Fibroblast of lung (primary cell): ENCODE data around the gene CGNL1. TPM values are rescaled to one million over a fixed set of nuclear protein-coding genes. Genes with fewer than 3 reads are reported as not detected.

Experiments
- DNase-seq, 2 donors: peaks; one replicate each; pipeline versions ENCODE4 v3.0.0 to v3.0.0-alpha.2; 2010; ENCODE audit warnings: low read depth in 2 of 2
- H2AFZ ChIP-seq: 2 replicates; pipeline ENCODE4 v1.5.1; 2012; ENCODE audit warnings: low read length, control low read depth, inconsistent platforms
- H3K27ac ChIP-seq: 2 replicates; pipeline ENCODE4 v1.5.1; 2011; ENCODE audit warnings: low read length, control low read depth; ENCODE audit not compliant: insufficient read depth
- H3K27me3 ChIP-seq: 2 replicates; pipeline ENCODE4 v1.5.1; 2011; ENCODE audit warnings: mild to moderate bottlenecking, low read length; ENCODE audit not compliant: control insufficient read depth, insufficient read depth
- H3K36me3 ChIP-seq: 2 replicates; pipeline ENCODE4 v1.5.1; 2011; ENCODE audit warnings: low read length; ENCODE audit not compliant: control insufficient read depth, insufficient read depth
- H3K4me1 ChIP-seq: 2 replicates; pipeline ENCODE4 v1.5.1; 2011; ENCODE audit warnings: low read length; ENCODE audit not compliant: control insufficient read depth, insufficient read depth; ENCODE audit errors: extremely low read depth
- H3K4me2 ChIP-seq: 2 replicates; pipeline ENCODE4 v1.5.1; 2011; ENCODE audit warnings: low read length, control low read depth; ENCODE audit not compliant: insufficient read depth; ENCODE audit errors: extremely low read depth
- H3K4me3 ChIP-seq, 4 experiments: fragments of 200-600 bp in 1 of 4; sonication (generic) in 1 of 4; replicated peaks in 1 of 4; 2 replicates each; pipeline ENCODE4 v1.5.1; 2011 to 2016; ENCODE audit warnings: low read length in 4 of 4, low read depth in 3 of 4, mild to moderate bottlenecking in 3 of 4, control low read depth in 2 of 4, inconsistent platforms in 1 of 4, mixed read lengths in 1 of 4; ENCODE audit not compliant: insufficient read depth in 1 of 4; ENCODE audit errors: control extremely low read depth in 1 of 4
- H3K79me2 ChIP-seq: 2 replicates; pipeline ENCODE4 v1.5.1; 2012; ENCODE audit warnings: mild to moderate bottlenecking, low read length, inconsistent platforms; ENCODE audit not compliant: control insufficient read depth, insufficient read depth
- H3K9ac ChIP-seq: 2 replicates; pipeline ENCODE4 v1.5.1; 2011; ENCODE audit warnings: mild to moderate bottlenecking, low read length, control low read depth; ENCODE audit not compliant: insufficient read depth
- H3K9me3 ChIP-seq: 2 replicates; pipeline ENCODE4 v1.5.1; 2012; ENCODE audit warnings: low read depth, low read length; ENCODE audit not compliant: control insufficient read depth, insufficient read depth
- H4K20me1 ChIP-seq: 2 replicates; pipeline ENCODE4 v1.5.1; 2011; ENCODE audit warnings: low read length; ENCODE audit not compliant: control insufficient read depth, insufficient read depth; ENCODE audit errors: extremely low read depth
- EZH2 ChIP-seq: IDR thresholded peaks from 2 replicates; pipeline ENCODE4 v1.5.1; 2012; ENCODE audit warnings: low read length, control low read depth, mild to moderate bottlenecking; ENCODE audit errors: missing control alignments
- polyA plus RNA-seq, 2 donors: library from polyadenylated mRNA; depleted of rRNA in 1 of 2; stranded (reverse) in 1 of 2; unstranded in 1 of 2; fragments of >200 nt; gene quantifications; 2 replicates each; pipeline ENCODE4 v1.2.1, GENCODE V29; 2011 to 2012; ENCODE audit warnings: missing spikeins in 1 of 2
- total RNA-seq: library from RNA; depleted of rRNA; stranded (reverse); fragments of >200 nt; gene quantifications from 2 replicates; pipeline ENCODE4 v1.2.1, GENCODE V29; 2014
- TF ChIP-seq, protein P1 (sequence below), 2 donors: IDR thresholded peaks in 1 of 2; conservative IDR thresholded peaks in 1 of 2; 1 replicate in 1 of 2; 2 replicates in 1 of 2; pipeline ENCODE4 v1.5.1; 2011 to 2012; ENCODE audit warnings: low read length in 2 of 2, control low read depth in 1 of 2, inconsistent platforms in 1 of 2, low read depth in 1 of 2, mild to moderate bottlenecking in 1 of 2

The CGNL1 gene
- total and polyA plus RNA-seq, 2 donors (not counting 1 experiment from before 2014, with no cell fraction given), result 0.18 to 6.1 TPM

DNA sequence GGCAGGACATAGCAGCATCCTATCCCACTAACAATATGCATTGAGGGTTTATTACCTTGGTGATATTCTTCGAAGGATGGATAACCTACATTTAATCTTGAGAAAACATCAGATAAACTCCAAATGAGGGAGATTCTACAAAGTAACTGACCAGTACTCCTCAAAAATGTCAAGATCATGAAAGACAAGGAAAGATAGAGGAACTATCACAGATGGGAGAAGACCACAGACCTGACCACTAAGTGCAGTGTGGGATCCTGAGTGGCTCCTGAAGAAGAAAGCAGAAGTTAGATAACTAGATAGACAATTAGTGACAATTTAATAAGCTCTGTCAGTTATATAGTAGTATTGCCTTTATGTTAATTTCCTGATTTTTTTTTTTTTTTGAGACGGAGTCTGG lies 17.7 kb upstream of the CGNL1 start:
- H3K79me2 ChIP-seq, result no peaks in the 10 kb centered on the region
- H3K27ac ChIP-seq, result no peak overlapping the region
- no peaks in the 10 kb centered on the region for H3K4me1 ChIP-seq
- H3K9ac ChIP-seq, result no peak overlapping the region
- H3K9me3 ChIP-seq, result no peaks in the 10 kb centered on the region
- no peak overlapping the region for H2AFZ ChIP-seq
- no peak overlapping the region for H3K4me2 ChIP-seq
- no peaks in the 10 kb centered on the region for H3K36me3 ChIP-seq
- H3K27me3 ChIP-seq, result no peaks in the 10 kb centered on the region
- no peak for DNase-seq
- no peaks in the 10 kb centered on the region for H4K20me1 ChIP-seq
- no peak overlapping the region for H3K4me3 ChIP-seq
- TF ChIP-seq, protein P1, sequence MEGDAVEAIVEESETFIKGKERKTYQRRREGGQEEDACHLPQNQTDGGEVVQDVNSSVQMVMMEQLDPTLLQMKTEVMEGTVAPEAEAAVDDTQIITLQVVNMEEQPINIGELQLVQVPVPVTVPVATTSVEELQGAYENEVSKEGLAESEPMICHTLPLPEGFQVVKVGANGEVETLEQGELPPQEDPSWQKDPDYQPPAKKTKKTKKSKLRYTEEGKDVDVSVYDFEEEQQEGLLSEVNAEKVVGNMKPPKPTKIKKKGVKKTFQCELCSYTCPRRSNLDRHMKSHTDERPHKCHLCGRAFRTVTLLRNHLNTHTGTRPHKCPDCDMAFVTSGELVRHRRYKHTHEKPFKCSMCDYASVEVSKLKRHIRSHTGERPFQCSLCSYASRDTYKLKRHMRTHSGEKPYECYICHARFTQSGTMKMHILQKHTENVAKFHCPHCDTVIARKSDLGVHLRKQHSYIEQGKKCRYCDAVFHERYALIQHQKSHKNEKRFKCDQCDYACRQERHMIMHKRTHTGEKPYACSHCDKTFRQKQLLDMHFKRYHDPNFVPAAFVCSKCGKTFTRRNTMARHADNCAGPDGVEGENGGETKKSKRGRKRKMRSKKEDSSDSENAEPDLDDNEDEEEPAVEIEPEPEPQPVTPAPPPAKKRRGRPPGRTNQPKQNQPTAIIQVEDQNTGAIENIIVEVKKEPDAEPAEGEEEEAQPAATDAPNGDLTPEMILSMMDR (conservative IDR thresholded peaks at IDR 0.05 in 1 of 2, IDR thresholded peaks at IDR 0.05 in 1 of 2; ENCODE audit: low read depth in 1 of 2, low read length in 2 of 2), result no peak
- TF ChIP-seq EZH2, result no peak

DNA sequence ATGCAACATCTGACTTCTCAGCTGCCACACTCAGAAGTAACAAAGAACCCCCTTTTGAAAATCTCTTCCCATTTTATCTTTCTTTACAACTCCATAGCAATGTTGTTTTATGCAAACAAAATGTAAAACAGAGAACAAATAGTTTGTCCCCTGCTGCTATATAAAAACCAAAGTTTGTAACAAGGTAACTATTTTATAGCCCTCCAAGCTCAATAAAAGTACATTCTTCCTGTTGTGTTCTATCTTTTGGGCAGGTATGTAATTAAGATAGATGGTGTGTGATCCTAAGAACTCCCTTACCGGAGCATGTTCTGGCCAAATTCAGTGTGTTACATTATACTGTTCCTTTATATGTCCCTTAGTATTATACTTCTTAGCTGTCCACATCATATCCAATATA lies 12.6 kb upstream of the CGNL1 start:
- DNase-seq, result no peak
- H3K4me1 ChIP-seq, result no peaks in the 10 kb centered on the region
- no peaks in the 10 kb centered on the region for H4K20me1 ChIP-seq
- no peaks in the 10 kb centered on the region for H3K79me2 ChIP-seq
- H3K9ac ChIP-seq, result no peak overlapping the region
- H3K36me3 ChIP-seq, result no peaks in the 10 kb centered on the region
- no peak overlapping the region for H3K4me2 ChIP-seq
- H3K4me3 ChIP-seq, result no peak overlapping the region
- no peaks in the 10 kb centered on the region for H3K9me3 ChIP-seq
- H3K27ac ChIP-seq, result no peak overlapping the region
- no peak overlapping the region for H2AFZ ChIP-seq
- no peaks in the 10 kb centered on the region for H3K27me3 ChIP-seq
- TF ChIP-seq EZH2, result no peak
- TF ChIP-seq, protein P1 (conservative IDR thresholded peaks at IDR 0.05 in 1 of 2, IDR thresholded peaks at IDR 0.05 in 1 of 2; ENCODE audit: low read depth in 1 of 2, low read length in 2 of 2), result no peak

DNA sequence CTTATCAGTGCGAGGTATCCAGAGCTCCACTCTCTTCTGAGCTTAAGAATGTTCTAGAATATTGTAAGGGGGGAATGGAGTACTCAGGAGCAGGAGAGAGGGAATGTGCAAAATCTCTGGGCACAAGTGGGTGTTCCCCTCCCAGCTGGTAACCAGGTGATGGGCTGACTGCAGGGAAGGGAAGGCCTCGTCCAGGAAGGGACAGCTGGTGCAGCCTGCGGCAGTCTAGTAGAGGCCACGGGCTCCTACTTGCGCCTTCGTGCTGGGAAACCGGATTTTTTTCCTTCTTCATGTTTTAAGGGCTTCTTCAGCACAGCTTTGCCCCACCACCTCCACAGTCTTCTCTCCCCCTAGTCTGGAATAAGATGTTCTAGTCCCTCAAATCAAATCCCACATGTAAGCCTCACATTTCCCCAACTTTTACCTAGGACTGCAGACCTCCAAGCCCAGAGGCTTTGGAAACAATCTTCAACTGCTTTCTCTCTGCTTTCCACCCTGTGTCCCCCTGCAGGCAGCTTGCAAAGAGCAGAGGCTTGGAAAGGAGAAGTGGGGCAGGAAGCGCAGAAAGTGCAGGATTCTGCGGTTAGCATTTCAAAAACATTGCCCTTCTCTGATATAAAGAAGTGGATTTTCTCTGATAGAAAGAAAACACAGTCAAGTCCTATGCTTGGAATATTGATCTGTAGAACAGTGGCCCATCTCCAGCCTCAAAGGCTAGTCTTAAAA lies 11.9 kb upstream of the CGNL1 start:
- H3K9ac ChIP-seq, result no peak overlapping the region

More for the DNA sequence above, 11.9 kb upstream of the CGNL1 start:
- H3K79me2 ChIP-seq, result no peaks in the 10 kb centered on the region
- H3K4me2 ChIP-seq, result no peak overlapping the region
- H3K9me3 ChIP-seq, result no peaks in the 10 kb centered on the region
- H3K4me3 ChIP-seq, result no peak overlapping the region
- H3K27me3 ChIP-seq, result no peaks in the 10 kb centered on the region
- no peaks in the 10 kb centered on the region for H4K20me1 ChIP-seq
- H2AFZ ChIP-seq, result no peak overlapping the region
- no peaks in the 10 kb centered on the region for H3K36me3 ChIP-seq
- H3K27ac ChIP-seq, result no peak overlapping the region
- TF ChIP-seq EZH2, result no peak
- TF ChIP-seq, protein P1 (conservative IDR thresholded peaks at IDR 0.05 in 1 of 2, IDR thresholded peaks at IDR 0.05 in 1 of 2; ENCODE audit: low read depth in 1 of 2, low read length in 2 of 2), result peak; percentile 45 to 49
- H3K4me1 ChIP-seq, result no peaks in the 10 kb centered on the region
- DNase-seq, result peak; percentile 18 to 34
